ENCODE results near the gene TSPAN9. TPM values are rescaled to one million over a fixed set of nuclear protein-coding genes. Genes with fewer than 3 reads are reported as not detected.

The TSPAN9 gene
- total RNA-seq, 4 donors from 2014 or later, result 15.7 to 32.6 (median 26.2) TPM

- Histone ChIP-seq H3K27ac (peak overlapping the region in 2 of 4 donors; percentile 49 to 82), H3K9me3 (no peaks in the 10 kb centered on the region), H3K27me3 (no peaks in the 10 kb centered on the region), H3K4me1 (peaks cover 4 to 28% (median 10%) of the 10 kb centered on the region in 4 donors), H3K4me3 (no peak overlapping the region), H3K36me3 (peaks cover 0 to 14% (median 0%) of the 10 kb centered on the region in 3 donors)
- no peak for TF ChIP-seq POLR2A (IDR thresholded peaks at IDR 0.05)
- no peak for TF ChIP-seq EP300 (IDR thresholded peaks at IDR 0.05)
- TF ChIP-seq CTCF (IDR thresholded peaks at IDR 0.05), result no peak
- WGBS, 2 donors, result 68 to 71% methylated on average over 10 to 12 of the region's 12 CpGs
- DNase-seq (ENCODE audit: low spot score in 2 of 2), result no peak
Measured at GRCh38 chr12:3216726-3217682, 139.8 kb downstream of the TSPAN9 start.

DNA sequence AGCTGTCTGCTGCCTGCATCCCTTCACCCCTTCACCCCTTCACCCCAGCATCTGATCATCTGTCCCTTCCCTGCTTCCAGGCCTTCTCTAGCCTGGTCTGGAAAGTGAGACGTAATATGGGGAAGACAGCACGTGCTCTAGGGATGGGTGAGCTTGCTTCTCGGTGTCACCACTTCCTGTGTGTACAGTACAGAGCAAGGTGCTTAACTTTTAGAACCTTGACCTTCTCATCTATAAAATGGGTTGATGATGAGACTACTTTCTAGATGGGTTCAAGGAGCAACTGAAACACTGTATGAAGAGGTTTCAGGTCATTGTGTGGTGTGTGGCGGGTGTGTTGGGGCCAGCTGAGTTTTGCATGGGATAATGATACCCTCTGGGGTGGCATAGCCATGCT is 140.5 kb downstream of the TSPAN9 start:
- Histone ChIP-seq H3K27ac (peak overlapping the region in 2 of 4 donors; percentile 49 to 82), H3K4me3 (no peak overlapping the region), H3K4me1 (peaks cover 4 to 28% (median 10%) of the 10 kb centered on the region in 4 donors), H3K36me3 (peaks cover 0 to 14% (median 0%) of the 10 kb centered on the region in 3 donors), H3K9me3 (no peaks in the 10 kb centered on the region), H3K27me3 (no peaks in the 10 kb centered on the region)
- 82 to 95% methylated on average over 4 of the region's 4 CpGs for WGBS, 2 donors
- no peak for DNase-seq (ENCODE audit: low spot score in 2 of 2)
- TF ChIP-seq POLR2A (IDR thresholded peaks at IDR 0.05) (no peak), EP300 (IDR thresholded peaks at IDR 0.05) (no peak), CTCF (IDR thresholded peaks at IDR 0.05) (no peak)

GRCh38 chr12:3218228-3219171 is 141.3 kb downstream of the TSPAN9 start:
- H3K36me3 ChIP-seq, result peaks cover 0 to 14% (median 0%) of the 10 kb centered on the region in 3 donors
- peak overlapping the region; percentile 15 to 82 (median 52) for H3K27ac ChIP-seq
- H3K9me3 ChIP-seq, result no peaks in the 10 kb centered on the region
- TF ChIP-seq POLR2A (IDR thresholded peaks at IDR 0.05) (no peak), EP300 (IDR thresholded peaks at IDR 0.05) (no peak), CTCF (IDR thresholded peaks at IDR 0.05) (no peak)
- 41 to 57% methylated on average over 19 of the region's 19 CpGs for WGBS, 2 donors
- H3K4me1 ChIP-seq, result peaks cover 4 to 28% (median 10%) of the 10 kb centered on the region in 4 donors
- H3K27me3 ChIP-seq, result no peaks in the 10 kb centered on the region
- no peak overlapping the region for H3K4me3 ChIP-seq
- peak; percentile 67 to 71 for DNase-seq (ENCODE audit: low spot score in 2 of 2)

DNA sequence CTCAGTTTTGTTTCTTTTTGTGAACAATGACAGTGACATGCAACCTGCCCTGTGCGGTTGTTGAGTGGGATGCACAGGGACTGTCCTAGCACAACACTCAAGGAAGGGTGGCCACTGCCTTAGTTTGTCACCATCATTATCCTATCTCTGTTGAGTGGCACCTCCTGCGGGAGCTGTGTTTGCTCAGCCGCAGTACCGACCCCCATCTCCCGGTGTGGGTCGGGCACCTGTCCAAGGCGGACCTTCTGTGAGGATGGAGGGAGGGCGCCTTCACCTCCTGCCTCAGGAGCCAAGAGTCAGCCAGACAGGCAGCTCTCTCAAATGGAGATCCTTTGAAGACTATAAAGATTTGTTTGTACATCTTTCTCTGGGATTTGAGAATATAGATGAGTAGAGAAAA is 142.1 kb downstream of the TSPAN9 start:
- WGBS, 2 donors, result 88 to 92% methylated on average over 8 of the region's 8 CpGs
- Histone ChIP-seq H3K4me3 (no peak overlapping the region), H3K27ac (peak overlapping the region in 3 of 4 donors; percentile 31 to 82 (median 74)), H3K36me3 (peaks cover 0 to 13% (median 0%) of the 10 kb centered on the region in 3 donors), H3K4me1 (peaks cover 4 to 28% (median 10%) of the 10 kb centered on the region in 4 donors), H3K9me3 (no peaks in the 10 kb centered on the region), H3K27me3 (no peaks in the 10 kb centered on the region)
- no peak for DNase-seq (ENCODE audit: low spot score in 2 of 2)
- TF ChIP-seq POLR2A (IDR thresholded peaks at IDR 0.05) (no peak), CTCF (IDR thresholded peaks at IDR 0.05) (no peak), EP300 (IDR thresholded peaks at IDR 0.05) (no peak)

Data from tibial nerve (tissue), 4 donors.